SK-N-MC (cell line): ENCODE data around the gene HDC.

Source experiments
- EZH2 ChIP-seq: fragments of 200-600 bp; sonication (generic); IDR thresholded peaks from one replicate; pipeline ENCODE4 v1.6.1; 2017; ENCODE audit warnings: antibody characterized with exemption
- POLR2AphosphoS5 ChIP-seq: IDR thresholded peaks from 2 replicates; pipeline ENCODE4 v1.6.1; 2012; ENCODE audit warnings: mild to moderate bottlenecking, low read depth, low read length, borderline replicate concordance

DNA sequence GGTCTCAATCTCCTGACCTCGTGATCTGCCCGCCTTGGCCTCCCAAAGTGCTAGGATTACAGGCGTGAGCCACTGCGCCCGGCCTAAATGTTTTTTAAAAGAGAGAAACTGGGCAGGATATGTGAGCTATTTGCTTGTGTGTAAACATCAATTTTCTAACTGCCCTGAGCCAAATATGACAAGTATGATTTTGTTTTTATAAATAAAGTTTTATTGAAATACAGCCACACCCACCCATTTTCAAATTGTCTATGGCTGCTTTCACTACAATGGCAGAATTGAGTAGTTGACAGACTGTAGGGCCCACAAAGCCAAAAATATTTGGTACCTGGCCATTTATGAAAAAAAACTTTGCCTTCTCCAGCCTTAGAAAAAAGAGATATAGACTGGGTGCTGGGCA, 15.9 kb upstream of the HDC start:
- no peak for TF ChIP-seq EZH2
- TF ChIP-seq POLR2AphosphoS5 = no peak
